ENCODE measurements around the gene FBP1.

The FBP1 gene

GRCh38 chr9:94655739-94656138 lies 16.4 kb upstream of the FBP1 start:
- DNase-seq: no peak

DNA sequence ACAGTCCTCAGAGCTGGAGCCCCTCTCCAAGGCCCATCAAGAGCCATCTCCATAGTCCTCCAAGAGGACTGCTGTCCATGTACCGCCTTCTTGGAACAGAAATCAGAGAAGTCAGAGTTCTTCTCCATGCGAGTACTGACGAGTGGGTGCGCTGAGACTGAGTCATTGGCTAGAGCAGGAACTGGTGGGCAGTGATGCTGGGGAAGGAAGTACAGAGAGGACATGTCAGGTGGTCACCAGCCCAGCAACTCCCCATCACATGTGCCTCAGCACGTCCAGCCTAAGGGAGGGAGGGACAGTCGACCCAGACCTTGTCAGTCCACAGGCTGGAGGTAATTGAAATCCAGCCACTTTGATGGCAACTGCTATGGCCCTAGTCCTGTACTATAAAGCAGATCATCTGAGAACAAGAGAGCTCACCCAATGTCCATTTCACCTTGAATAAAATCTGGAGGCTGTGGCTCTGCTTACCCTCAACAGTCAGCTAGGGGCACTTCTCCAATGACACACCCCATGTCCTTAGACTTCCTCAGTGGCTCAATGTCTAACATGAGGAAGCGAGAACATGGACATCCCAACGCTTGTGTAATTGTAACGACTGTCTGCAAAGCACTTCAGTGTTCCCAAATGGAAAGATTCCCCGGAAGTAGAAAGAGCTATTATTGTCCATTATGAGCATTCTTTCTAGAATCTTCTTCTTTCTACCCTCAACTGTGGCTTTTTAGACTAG lies 15.0 kb upstream of the FBP1 start:
- no peak for DNase-seq

DNA sequence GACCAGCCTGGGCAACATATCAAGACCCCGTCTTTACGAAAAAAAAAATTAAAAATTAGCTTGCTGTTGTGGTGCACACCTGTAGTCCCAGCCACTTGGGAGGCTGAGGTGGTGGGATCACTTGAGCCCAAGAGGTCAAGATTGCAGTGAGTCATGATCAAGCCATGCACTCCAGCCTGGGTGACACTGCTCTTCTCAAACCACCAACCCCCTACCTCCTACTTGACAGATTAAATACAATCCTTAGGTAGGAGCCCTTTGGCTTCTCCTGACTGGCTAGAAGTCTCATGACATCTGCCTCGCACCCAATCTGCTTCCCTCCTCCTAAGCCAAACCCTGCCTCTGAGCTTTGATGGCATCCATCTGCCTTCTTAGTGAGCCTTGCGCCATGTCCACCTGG lies 11.6 kb upstream of the FBP1 start:
- DNase-seq: no peak

GRCh38 chr9:94649100-94649819 lies 9.9 kb upstream of the FBP1 start:
- DNase-seq: no peak

DNA sequence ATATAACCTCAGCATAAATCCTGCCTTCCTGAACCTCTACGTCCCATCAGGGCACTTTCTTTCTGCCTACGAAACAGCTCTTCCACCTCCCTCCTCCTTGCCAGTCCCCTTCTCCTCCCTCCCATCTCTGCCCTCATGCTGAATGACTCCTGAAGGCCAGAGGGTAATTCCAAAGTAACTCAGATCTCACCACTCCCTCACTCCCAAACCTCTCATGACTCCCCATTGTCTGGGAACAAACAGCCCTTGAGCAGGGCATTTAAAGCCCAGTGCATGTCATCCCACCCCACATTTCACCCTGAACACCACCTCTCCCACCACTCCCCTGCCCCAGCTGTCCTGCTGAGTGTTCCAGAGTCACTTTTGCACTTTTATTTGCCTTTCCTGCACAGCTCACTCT lies 8.9 kb upstream of the FBP1 start:
- no peak for DNase-seq

DNA sequence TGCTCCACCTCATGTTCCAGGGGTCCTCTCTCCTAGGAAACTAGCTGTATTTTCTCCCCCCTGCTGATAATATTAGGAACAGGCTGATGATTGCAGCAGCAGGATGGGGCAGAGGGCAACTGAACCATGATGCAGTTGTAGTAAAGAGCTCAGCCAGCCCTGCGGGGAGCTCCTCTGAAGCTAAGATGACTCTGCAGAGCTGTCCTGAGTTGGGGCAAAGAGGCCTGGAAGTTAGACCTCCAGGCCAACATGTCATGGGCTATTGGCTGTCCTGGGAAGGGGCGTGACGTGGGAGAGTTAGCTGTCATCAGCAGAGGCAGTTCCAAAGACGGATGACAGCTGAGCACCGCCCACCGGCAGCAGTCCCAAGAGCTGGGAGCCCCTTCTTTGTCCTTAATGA lies 6.6 kb upstream of the FBP1 start:
- no peak for DNase-seq

DNA sequence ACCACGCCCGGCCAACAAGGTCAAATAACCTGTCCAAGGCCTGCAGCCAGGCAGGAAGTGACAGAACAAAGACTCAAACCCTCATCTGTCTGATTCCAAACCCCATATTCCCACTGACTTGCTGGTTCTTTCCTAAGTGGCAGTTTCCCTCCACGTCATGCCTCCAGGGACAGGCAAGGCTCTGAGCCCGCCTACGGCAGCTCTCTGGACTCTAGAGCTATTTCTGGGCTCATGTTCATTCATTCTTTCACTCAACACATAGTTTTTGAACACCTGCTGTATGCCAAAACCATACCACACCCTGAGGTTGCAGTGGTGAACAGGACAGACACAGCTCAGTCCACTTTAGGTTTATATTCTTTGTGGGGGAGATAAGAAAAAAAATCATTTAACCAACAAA lies 5.2 kb upstream of the FBP1 start:
- DNase-seq: no peak

- DNase-seq: no peak
These were observed 4.4 kb upstream of the FBP1 start for GRCh38 chr9:94643741-94644140.

DNA sequence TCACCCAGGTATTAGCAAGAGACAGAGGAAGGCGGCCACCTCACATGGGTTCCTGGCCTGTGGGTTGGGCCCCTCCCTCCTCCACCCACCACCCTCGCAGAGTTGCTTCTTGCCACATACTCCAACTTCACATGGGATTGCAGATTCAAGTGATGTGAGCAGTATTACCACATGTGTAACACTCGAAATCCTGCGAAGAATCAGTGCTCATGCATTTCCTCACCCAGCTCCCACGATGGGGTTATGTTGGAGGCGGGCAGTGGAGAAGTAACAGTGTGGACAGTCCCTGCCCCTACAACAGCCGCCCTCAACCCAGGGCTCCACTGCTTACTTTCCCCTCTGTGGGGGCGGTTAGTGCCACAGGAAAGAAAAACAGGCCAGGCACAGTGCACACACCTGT lies 3.9 kb upstream of the FBP1 start:
- no peak for DNase-seq

DNA sequence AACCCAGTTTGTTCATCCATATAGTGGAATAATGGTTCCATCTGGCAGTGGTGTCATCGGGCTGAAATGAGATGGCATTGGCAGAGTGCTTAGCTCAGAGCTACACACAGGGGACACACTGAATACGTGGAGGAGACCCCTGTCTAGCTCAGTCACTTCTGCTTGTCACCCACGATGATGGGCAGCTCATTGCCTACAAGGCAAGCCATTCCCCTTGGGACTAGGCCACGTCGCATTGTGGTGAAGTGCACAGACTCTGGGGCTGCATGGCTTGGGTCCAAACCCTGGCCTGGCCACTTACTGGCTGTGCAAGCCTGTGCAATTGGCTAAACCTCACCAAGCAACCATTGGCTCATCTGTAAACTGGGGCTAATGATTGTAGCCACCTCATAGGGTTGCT lies 3.2 kb upstream of the FBP1 start:
- no peak for DNase-seq

DNA sequence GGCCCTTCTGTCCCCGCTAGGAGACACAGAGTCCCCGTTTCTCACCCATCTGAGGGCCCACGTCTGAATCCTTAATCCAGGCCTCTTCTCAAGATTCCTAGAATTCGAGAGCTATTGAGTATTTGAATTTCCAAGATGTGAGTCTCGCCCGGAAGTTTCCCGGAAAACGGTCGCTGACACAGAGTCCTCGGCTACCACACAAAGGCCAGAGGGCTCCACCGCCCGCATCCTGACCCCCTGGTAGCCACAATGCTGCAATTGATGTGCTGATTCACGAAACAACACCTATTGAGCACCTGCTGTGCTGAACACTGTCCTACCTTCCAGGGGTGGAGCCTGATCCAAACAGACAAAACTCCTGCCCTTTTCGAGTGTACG lies 670 bp upstream of the FBP1 start:
- DNase-seq: no peak

GRCh38 chr9:94638335-94639060 lies 820 bp downstream of the FBP1 start:
- no peak for DNase-seq

GRCh38 chr9:94632737-94633136 lies 6.6 kb downstream of the FBP1 start:
- no peak for DNase-seq

DNA sequence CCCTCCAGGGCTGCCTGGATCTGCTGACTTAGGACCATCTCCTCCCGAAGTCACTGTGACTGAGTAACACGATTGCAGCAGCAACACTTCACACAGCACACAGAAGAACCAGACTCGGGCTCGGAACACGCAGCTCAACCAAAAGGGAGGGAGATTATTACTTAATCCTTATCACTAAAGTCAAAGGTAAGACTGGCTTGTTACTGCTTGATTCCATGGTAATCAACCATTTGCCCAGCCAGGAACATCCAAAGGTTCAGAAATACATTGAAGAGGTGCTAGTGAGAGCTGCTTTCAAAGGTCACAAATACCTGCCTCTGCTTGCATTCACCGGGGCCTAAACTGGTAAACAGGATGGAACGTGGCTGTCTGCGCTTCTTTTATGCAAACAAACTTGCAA lies 7.7 kb downstream of the FBP1 start:
- no peak for DNase-seq

DNA sequence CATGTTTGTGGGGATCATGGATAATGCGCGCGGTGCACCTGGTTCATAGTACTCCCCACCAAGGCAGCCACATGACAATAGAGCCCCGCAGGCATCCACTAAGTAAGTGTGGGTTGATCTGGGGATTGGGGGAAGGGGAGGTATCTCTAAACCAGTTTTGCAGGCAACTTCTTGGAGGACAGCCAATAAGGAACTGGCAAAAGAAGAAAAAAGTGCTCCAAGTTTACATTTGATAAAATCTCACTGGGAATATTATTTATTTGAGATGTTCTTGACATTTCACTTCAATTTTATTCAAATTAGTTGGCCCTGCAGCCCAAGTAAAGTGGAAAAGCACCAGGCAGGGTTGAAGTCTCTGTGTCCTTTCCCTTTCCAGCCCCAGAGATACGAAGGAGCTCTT lies 8.5 kb downstream of the FBP1 start:
- no peak for DNase-seq

- DNase-seq: no peak
These were observed 9.0 kb downstream of the FBP1 start for GRCh38 chr9:94630281-94630680.

DNA sequence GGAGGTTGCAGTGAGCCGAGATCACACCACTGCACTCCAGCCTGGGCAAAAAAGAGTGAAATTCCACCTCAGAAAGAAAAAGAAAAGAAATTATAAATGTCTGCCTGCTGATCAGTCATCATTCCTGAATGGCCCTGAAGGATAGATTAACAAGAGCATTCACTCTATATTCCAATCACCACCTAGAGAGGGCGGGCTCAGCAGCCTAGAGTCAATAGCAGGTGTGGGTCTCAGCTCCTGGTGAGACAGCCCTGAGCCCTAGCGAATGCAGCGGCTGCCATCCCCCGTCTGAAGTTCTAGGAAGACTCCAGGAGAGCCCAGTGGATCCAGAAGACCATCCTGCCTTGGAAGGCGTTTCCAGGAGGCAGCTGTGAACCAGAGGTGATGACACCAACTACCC lies 12.0 kb downstream of the FBP1 start:
- DNase-seq: no peak

DNA sequence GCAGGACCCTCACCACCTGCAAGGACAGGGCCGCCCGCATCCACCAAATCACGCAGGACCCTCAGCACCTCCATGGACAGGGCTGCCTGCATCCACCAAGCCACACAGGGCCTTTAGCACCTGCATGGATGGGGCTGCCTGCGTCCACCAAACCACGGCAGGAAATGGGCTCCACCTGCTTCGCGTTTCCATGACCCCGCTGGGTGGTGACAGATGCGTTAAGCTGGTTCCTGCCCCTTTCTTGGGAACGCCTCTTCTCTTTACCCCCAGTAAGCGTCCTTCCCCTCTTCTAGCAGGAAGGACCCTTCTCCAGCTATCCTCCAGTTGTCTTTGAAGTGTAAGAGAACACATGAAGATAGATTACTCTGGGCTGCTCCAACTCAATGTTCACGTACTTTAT lies 13.5 kb downstream of the FBP1 start:
- no peak for DNase-seq

DNA sequence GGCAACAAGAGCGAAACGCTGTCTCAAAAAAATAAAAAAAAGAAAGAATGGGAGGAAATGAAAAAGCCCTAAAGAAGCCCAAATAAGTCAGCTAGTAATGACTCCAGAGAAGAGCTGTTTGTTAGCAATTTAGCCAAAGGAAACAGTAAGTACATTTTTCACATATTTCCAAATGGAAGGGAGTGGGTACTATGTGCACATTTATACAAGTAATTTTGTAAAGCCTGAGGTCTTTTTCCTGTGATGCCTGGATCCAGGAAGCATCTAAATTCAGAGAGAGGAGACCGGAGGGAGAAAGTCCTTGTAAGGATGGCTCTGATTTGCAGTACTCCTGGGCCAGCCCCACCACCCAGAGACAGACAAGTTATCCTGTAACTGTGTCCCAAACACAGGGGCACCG lies 14.7 kb downstream of the FBP1 start:
- DNase-seq: no peak

GRCh38 chr9:94623253-94623652 lies 16.1 kb downstream of the FBP1 start:
- no peak for DNase-seq

DNA sequence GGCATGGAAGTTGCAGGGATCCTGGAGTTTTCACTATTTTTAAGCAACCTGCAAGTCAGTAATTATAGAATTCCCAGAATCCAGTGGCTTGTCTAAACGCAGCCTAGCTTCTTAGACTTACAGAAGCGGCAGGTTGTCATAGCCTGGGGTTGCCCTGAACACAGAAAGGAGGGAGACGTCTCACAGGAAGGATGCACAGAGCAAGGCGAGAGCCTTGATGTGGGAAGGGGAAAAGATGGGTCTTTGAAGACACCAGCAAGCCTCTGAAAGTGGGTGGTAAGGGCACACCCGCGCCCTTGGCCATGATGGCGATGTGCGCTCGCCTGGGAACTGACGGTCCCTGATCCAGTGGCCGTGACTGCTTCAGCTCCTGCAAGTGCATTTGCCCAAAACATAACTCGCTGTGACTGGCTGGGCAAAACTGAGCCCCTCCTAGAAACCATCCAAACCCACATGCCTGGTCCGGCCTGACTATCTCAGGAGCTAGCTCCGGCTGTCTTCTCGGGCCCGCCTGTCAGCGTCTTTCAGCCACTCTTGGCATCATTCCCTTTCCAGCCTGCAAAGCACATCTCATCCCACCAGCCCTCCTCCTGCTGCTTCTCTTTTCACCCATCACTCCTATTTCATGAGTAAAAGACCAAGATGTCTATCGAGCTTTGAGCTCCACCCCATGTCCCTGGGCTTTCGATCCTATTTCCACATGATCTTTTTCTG lies 17.1 kb downstream of the FBP1 start:
- DNase-seq: no peak

- DNase-seq: no peak
These were observed 20.3 kb downstream of the FBP1 start for GRCh38 chr9:94619026-94619425.

DNA sequence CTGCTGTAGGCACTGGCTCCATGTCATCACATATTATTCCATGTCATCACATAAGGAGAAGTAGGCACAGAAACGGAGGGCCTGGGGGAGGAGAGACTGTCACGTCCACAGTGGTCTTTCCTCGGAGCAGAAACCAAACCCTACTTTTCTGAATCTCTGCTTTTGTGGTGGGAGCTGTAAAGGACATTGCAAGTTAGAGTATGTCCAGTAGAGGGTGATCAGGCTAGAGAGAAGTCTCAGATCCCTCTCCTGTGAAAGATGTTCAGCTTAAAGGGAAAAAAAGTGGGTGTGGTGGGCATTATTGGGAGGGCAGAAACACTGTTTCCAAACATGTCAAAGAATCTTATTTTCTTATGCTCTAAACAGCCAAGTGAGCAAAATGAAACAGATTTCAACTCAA lies 26.3 kb downstream of the FBP1 start:
- DNase-seq: no peak

- no peak for DNase-seq
These were observed 27.2 kb downstream of the FBP1 start for GRCh38 chr9:94612071-94612470.

All from effector CD8-positive, alpha-beta T cell (primary cell).